ENCODE data around the gene IL11RA. TPM values are rescaled to one million over a fixed set of nuclear protein-coding genes. Genes with fewer than 3 reads are reported as not detected.
A peak's percentile ranks its signal among the peaks of the same experiment; 100 is the strongest.

IL11RA gene
- polyA plus RNA-seq, 1 experiment = 14.6 TPM

GRCh38 chr9:34701769-34702736 is 50.1 kb downstream of the IL11RA start:
- H3K4me3 ChIP-seq (ENCODE audit: low read depth, low read length) = peak overlapping the region; percentile 62
- POLR2A ChIA-PET = interaction anchor here (0.5 kb wide), 1 partner anchor 90 kb away, joined by 3 read pairs; no protein-coding TSS in a partner anchor
- H3K27me3 ChIP-seq (ENCODE audit: control insufficient read depth, insufficient read depth, low read length) = peaks cover 14% of the 10 kb centered on the region
- peak; percentile 99 for TF ChIP-seq CTCF (IDR thresholded peaks at IDR 0.05; ENCODE audit: low read depth, low read length)
- H3K9me3 ChIP-seq (ENCODE audit: control insufficient read depth, insufficient read depth, low read length) = no peaks in the 10 kb centered on the region
- DNase-seq (ENCODE audit: low read depth, low spot score) = peak; percentile 42
- CTCF ChIA-PET = interaction anchor here (0.5 to 3.7 kb wide), 49 partner anchors 8 to 763 kb away, joined by 3 to 40 read pairs (median 4); partner anchors contain the start of genes CCL19, CCL21, GALT and RPP25L
- H3K27ac ChIP-seq (ENCODE audit: low read depth, low read length) = no peak overlapping the region

GRCh38 chr9:34707130-34707529 is 55.1 kb downstream of the IL11RA start:
- no peak for DNase-seq (ENCODE audit: low read depth, low spot score)
- Histone ChIP-seq H3K27me3 (ENCODE audit: control insufficient read depth, insufficient read depth, low read length) (peaks cover 18% of the 10 kb centered on the region), H3K9me3 (ENCODE audit: control insufficient read depth, insufficient read depth, low read length) (no peaks in the 10 kb centered on the region), H3K4me3 (ENCODE audit: low read depth, low read length) (no peak overlapping the region), H3K27ac (ENCODE audit: low read depth, low read length) (no peak overlapping the region)
- POLR2A ChIA-PET = no interaction called here
- CTCF ChIA-PET = no interaction called here
- no peak for TF ChIP-seq CTCF (IDR thresholded peaks at IDR 0.05; ENCODE audit: low read depth, low read length)

GRCh38 chr9:34709196-34709978 is 57.4 kb downstream of the IL11RA start:
- Histone ChIP-seq H3K27ac (ENCODE audit: low read depth, low read length) (no peak overlapping the region), H3K9me3 (ENCODE audit: control insufficient read depth, insufficient read depth, low read length) (no peaks in the 10 kb centered on the region), H3K27me3 (ENCODE audit: control insufficient read depth, insufficient read depth, low read length) (peaks cover 23% of the 10 kb centered on the region), H3K4me3 (ENCODE audit: low read depth, low read length) (no peak overlapping the region)
- ChIA-PET POLR2A (no interaction called here), CTCF (interaction anchor here (1.6 to 2.1 kb wide), 2 partner anchors 7 to 9 kb away, joined by 11 to 13 read pairs; no protein-coding TSS in a partner anchor)
- no peak for TF ChIP-seq CTCF (IDR thresholded peaks at IDR 0.05; ENCODE audit: low read depth, low read length)
- no peak for DNase-seq (ENCODE audit: low read depth, low spot score)

DNA sequence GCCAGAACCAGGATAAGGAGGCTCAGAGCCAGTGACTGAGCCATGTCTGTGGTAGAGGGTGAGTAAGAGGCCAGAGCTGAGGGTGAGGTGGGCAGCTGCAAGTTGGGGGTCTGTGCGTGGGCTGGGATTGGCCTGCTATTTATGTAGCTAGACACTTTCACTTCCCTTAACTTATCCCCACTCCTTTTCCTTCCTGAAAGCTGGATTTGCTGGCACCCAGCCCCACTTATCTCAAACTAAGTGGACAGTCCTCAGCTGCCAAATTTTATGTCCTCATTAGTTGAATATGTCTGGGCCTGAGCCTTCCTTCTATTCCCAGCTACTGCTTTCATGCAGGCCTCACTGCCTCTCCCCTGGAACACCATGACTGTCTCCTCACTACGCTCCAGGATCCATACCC is 58.0 kb downstream of the IL11RA start, which contains the start of gene CCL21:
TSS of gene CCL21 (minus strand) at position 114 of the 400 bp plus-strand sequence. CDS start at position 44, 70 bp downstream.
- Histone ChIP-seq H3K27ac (ENCODE audit: low read depth, low read length) (no peak within 1 kb of the TSS), H3K9me3 (ENCODE audit: control insufficient read depth, insufficient read depth, low read length) (no peaks in the 10 kb centered on the region), H3K4me3 (ENCODE audit: low read depth, low read length) (no peak within 1 kb of the TSS), H3K27me3 (ENCODE audit: control insufficient read depth, insufficient read depth, low read length) (peaks cover 27% of the 10 kb centered on the region)
- DNase-seq (ENCODE audit: low read depth, low spot score) = no peak
- no peak for TF ChIP-seq CTCF (IDR thresholded peaks at IDR 0.05; ENCODE audit: low read depth, low read length)
- POLR2A ChIA-PET = no interaction called here
- CTCF ChIA-PET = interaction anchor here (1.6 to 2.1 kb wide), 2 partner anchors 8 to 9 kb away, joined by 11 to 13 read pairs; no protein-coding TSS in a partner anchor

Small RNAs within 50 kb of the gene (small RNA-seq; reads per million reads assigned to genes)
- gene CCL27 (ENCODE audit: insufficient read length, low read depth) = not detected

Other genes with a start within 250 kb of the IL11RA start
- 8.0 and 9.8 TPM in 2 replicates for gene FAM219A, start 193.6 kb upstream of the IL11RA start, polyA plus RNA-seq (2011; rRNA removed)
- not detected in 2 replicates for gene DNAI1, start 193.4 kb upstream of the IL11RA start, polyA plus RNA-seq (2011; rRNA removed)
- 0.09 TPM in 1 of 2 replicates, not detected in the other for gene ENHO, start 129.2 kb upstream of the IL11RA start, polyA plus RNA-seq (2011; rRNA removed)
- not detected in 2 replicates for gene CNTFR, start 62.5 kb upstream of the IL11RA start, polyA plus RNA-seq (2011; rRNA removed)
- 19.4 and 25.4 TPM in 2 replicates for gene RPP25L, start 40.1 kb upstream of the IL11RA start, polyA plus RNA-seq (2011; rRNA removed)
- 97.6 and 103 TPM in 2 replicates for gene DCTN3, start 31.7 kb upstream of the IL11RA start, polyA plus RNA-seq (2011; rRNA removed)
- gene ARID3C, start 23.1 kb upstream of the IL11RA start, polyA plus RNA-seq (2011; rRNA removed) = not detected in 2 replicates
- 38.9 and 56.9 TPM in 2 replicates for gene SIGMAR1, start 14.4 kb upstream of the IL11RA start, polyA plus RNA-seq (2011; rRNA removed)
- gene GALT, start 5.5 kb upstream of the IL11RA start, polyA plus RNA-seq (2011; rRNA removed) = 24.8 and 28.4 TPM in 2 replicates
- gene CCL27, start 10.5 kb downstream of the IL11RA start, polyA plus RNA-seq (2011; rRNA removed) = not detected in 2 replicates
- gene CCL19, start 39.1 kb downstream of the IL11RA start, polyA plus RNA-seq (2011; rRNA removed) = not detected in 2 replicates
- gene CCL21, start 58.0 kb downstream of the IL11RA start, polyA plus RNA-seq (2011; rRNA removed) = not detected in 2 replicates

Measured in AG04450 (cell line).